Measurements from ENCODE around the gene CDC42BPA. TPM values are rescaled to one million over a fixed set of nuclear protein-coding genes. Genes with fewer than 3 reads are reported as not detected.
A peak's percentile ranks its signal among the peaks of the same experiment; 100 is the strongest.

The CDC42BPA gene
- total and polyA plus RNA-seq, 2 of the 13 experiments (the other 11 are each of a cell fraction or from before 2014, with no cell fraction given) = 6.5 to 16.0 TPM

GRCh38 chr1:227268943-227269342, 49.3 kb downstream of the CDC42BPA start:
- DNase-seq (ENCODE audit: low spot score) (no peak), FAIRE-seq (no peak), ATAC-seq (no peak)
- WGBS (ENCODE audit: low lambda C conversion rate) = 95% methylated on average over 1 of the region's 1 CpG
- intact Hi-C loops (cut with micrococcal nuclease; ENCODE audit: unreplicated experiment) = no loop called here
- Histone ChIP-seq H3K36me3 (replicated peaks in 1 of 2; ENCODE audit: control insufficient read depth in 1 of 2, insufficient read depth in 2 of 2, low read length in 2 of 2) (no peaks in the 10 kb centered on the region), H2AFZ (ENCODE audit: low read length) (no peak overlapping the region), H3K27ac (ENCODE audit: extremely low read length, insufficient read depth, low read length) (no peak overlapping the region), H3K4me1 (ENCODE audit: insufficient read depth, low read length) (peaks cover 18% of the 10 kb centered on the region), H3K9me3 (ENCODE audit: low read length) (no peaks in the 10 kb centered on the region), H4K20me1 (ENCODE audit: insufficient read depth, low read length) (peaks cover 11% of the 10 kb centered on the region; the same call in 1 of the 2 replicates), H3K27me3 (ENCODE audit: control insufficient read depth in 1 of 2, insufficient read depth in 2 of 2, low read length in 2 of 2) (no peaks in the 10 kb centered on the region), H3K9ac (ENCODE audit: insufficient read depth, low read depth, low read length) (no peak overlapping the region), H3K4me2 (ENCODE audit: low read depth, low read length) (no peak overlapping the region), H3K4me3 (replicated peaks in 1 of 3; ENCODE audit: insufficient read depth in 1 of 3, low read depth in 2 of 3, low read length in 3 of 3) (no peak overlapping the region), H3K79me2 (ENCODE audit: insufficient read depth, low read length) (peaks cover 15% of the 10 kb centered on the region)
- CTCF ChIA-PET (ENCODE audit: low intra/inter-chr PET ratio, low total read pairs) = no interaction called here
- in situ Hi-C loops (cut with HindIII; ENCODE audit: extremely low pct_ligation_motif_present, low pct_unique_long_range_greater_than_20kb) = no loop called here
- POLR2A ChIA-PET = no interaction called here
- TF ChIP-seq FOXP1 (IDR thresholded peaks at IDR 0.05) (no peak), FOXP1 (CRISPR knock-in tag; IDR thresholded peaks at IDR 0.05) (peak; percentile 83), ARID5B (CRISPR knock-in tag; IDR thresholded peaks at IDR 0.05) (0 out of 2 replicates have a peak, but pooled peaks have one; percentile 13), MAFK (conservative IDR thresholded peaks at IDR 0.05 in 1 of 2, IDR thresholded peaks at IDR 0.05 in 1 of 2; ENCODE audit: low read length in 2 of 2) (no peak), CEBPB (IDR thresholded peaks at IDR 0.05; ENCODE audit: borderline replicate concordance, low read depth, low read length) (peak; percentile 4; the same call in 1 of the 2 replicates), ATF4 (CRISPR knock-in tag; IDR thresholded peaks at IDR 0.05) (0 out of 4 replicates have a peak, but pooled peaks of 1 of the 2 experiments have one; percentile 28), NFYC (CRISPR knock-in tag; IDR thresholded peaks at IDR 0.05) (no peak), HDAC1 (CRISPR knock-in tag; IDR thresholded peaks at IDR 0.05) (no peak), GATAD2A (CRISPR knock-in tag; IDR thresholded peaks at IDR 0.05) (peak; percentile 35), FOXP4 (CRISPR knock-in tag; IDR thresholded peaks at IDR 0.05) (peak; percentile 32; the same call in 1 of the 2 replicates)
- BruUV-seq (replicated peaks) = no TSS peak
